AG04450 (cell line): ENCODE measurements around the gene OBSCN. TPM values are rescaled to one million over a fixed set of nuclear protein-coding genes. Genes with fewer than 3 reads are reported as not detected.

ENCODE experiments used
- CTCF ChIA-PET: fragments of 300-600, 350-600 bp; formaldehyde crosslinking; extraction: SDS; loops from one replicate; lab custom pipeline; 2022; ENCODE audit warnings: antibody characterized with exemption, inconsistent platforms; lab: Charles Lee
- POLR2A ChIA-PET: fragments of 350-600 bp; formaldehyde crosslinking; extraction: SDS; loops from one replicate; lab custom pipeline; 2021; ENCODE audit warnings: antibody characterized with exemption, inconsistent platforms; lab: Yijun Ruan, JAX
- DNase-seq: peaks from one replicate; pipeline ENCODE4 v3.0.0-alpha.2; 2011; ENCODE audit warnings: low read depth, low spot score
- H3K27ac ChIP-seq: one replicate; pipeline ENCODE4 v1.5.1; 2012; ENCODE audit warnings: low read depth, low read length, control low read depth
- H3K27me3 ChIP-seq: one replicate; pipeline ENCODE4 v1.6.0; 2012; ENCODE audit warnings: low read length; ENCODE audit not compliant: control insufficient read depth, insufficient read depth
- H3K4me3 ChIP-seq: 2 replicates; pipeline ENCODE4 v1.5.1; 2011; ENCODE audit warnings: mild to moderate bottlenecking, low read depth, low read length, control low read depth
- H3K9me3 ChIP-seq: 2 replicates; pipeline ENCODE4 v1.5.1; 2012; ENCODE audit warnings: low read length; ENCODE audit not compliant: control insufficient read depth, insufficient read depth
- CTCF ChIP-seq: IDR thresholded peaks from 2 replicates; pipeline ENCODE4 v1.5.1; 2011; ENCODE audit warnings: low read depth, low read length, control low read depth, inconsistent platforms
- polyA plus RNA-seq: library from polyadenylated mRNA; depleted of rRNA; stranded (reverse); fragments of >200 nt; gene quantifications from 2 replicates; pipeline ENCODE4 v1.2.3, GENCODE V29; 2011

OBSCN gene
- polyA plus RNA-seq, 1 experiment, result 3.9 TPM

- POLR2A ChIA-PET, result interaction anchor here (0.7 to 1.3 kb wide), 4 partner anchors 13 to 229 kb away, joined by 3 to 19 read pairs (median 4); partner anchors contain the start of gene TRIM11
- peak overlapping the region; percentile 74 for H3K27ac ChIP-seq
- TF ChIP-seq CTCF, result no peak
- CTCF ChIA-PET, result interaction anchor here (1.1 to 1.8 kb wide), 9 partner anchors 9 to 394 kb away, joined by 3 to 27 read pairs (median 3); partner anchors contain the start of gene IBA57
- no peak for DNase-seq
- H3K27me3 ChIP-seq, result no peaks in the 10 kb centered on the region
- H3K4me3 ChIP-seq, result no peak overlapping the region
- H3K9me3 ChIP-seq, result no peaks in the 10 kb centered on the region; the same call in 1 of the 2 replicates
Measured at GRCh38 chr1:228393811-228394570, 186.1 kb downstream of the OBSCN start.

GRCh38 chr1:228394571-228395394 is 186.9 kb downstream of the OBSCN start:
- no peak for DNase-seq
- no peak overlapping the region for H3K4me3 ChIP-seq
- H3K27me3 ChIP-seq, result no peaks in the 10 kb centered on the region
- POLR2A ChIA-PET, result interaction anchor here (0.6 kb wide), 1 partner anchor 12 kb away, joined by 14 read pairs; the partner anchor contains the start of gene TRIM11
- CTCF ChIA-PET, result interaction anchor here (0.6 to 1.7 kb wide), 5 partner anchors 9 to 395 kb away, joined by 3 read pairs; partner anchors contain the start of gene IBA57
- H3K27ac ChIP-seq, result no peak overlapping the region
- H3K9me3 ChIP-seq, result no peaks in the 10 kb centered on the region; the same call in 1 of the 2 replicates
- no peak for TF ChIP-seq CTCF

- no peak overlapping the region for H3K4me3 ChIP-seq
- no peaks in the 10 kb centered on the region for H3K27me3 ChIP-seq
- no peaks in the 10 kb centered on the region; the same call in 1 of the 2 replicates for H3K9me3 ChIP-seq
- CTCF ChIA-PET, result interaction anchor here (1.6 kb wide), 1 partner anchor 8 kb away, joined by 3 read pairs; no protein-coding TSS in a partner anchor
- H3K27ac ChIP-seq, result no peak overlapping the region
- POLR2A ChIA-PET, result no interaction called here
- no peak for TF ChIP-seq CTCF
- no peak for DNase-seq
Measured at GRCh38 chr1:228396770-228397662, 189.2 kb downstream of the OBSCN start.

GRCh38 chr1:228397966-228398365 is 190.1 kb downstream of the OBSCN start:
- no peaks in the 10 kb centered on the region for H3K27me3 ChIP-seq
- no peak overlapping the region for H3K27ac ChIP-seq
- no peak for DNase-seq
- H3K9me3 ChIP-seq, result no peaks in the 10 kb centered on the region; the same call in 1 of the 2 replicates
- TF ChIP-seq CTCF, result no peak
- ChIA-PET CTCF (no interaction called here), POLR2A (no interaction called here)
- H3K4me3 ChIP-seq, result no peak overlapping the region
